Gastroesophageal sphincter (tissue), 3 donors: Measurements from ENCODE around the gene MMP10.

Experiments used
- CTCF ChIP-seq, 4 experiments: fragments of 200-600 bp in 2 of 4; fragments of 450-650 bp in 2 of 4; sonication (generic) in 1 of 4; IDR thresholded peaks; one replicate each; pipeline ENCODE4 v1.5.1; 2017 to 2019; ENCODE audit warnings: antibody characterized with exemption in 4 of 4, mild to moderate bottlenecking in 2 of 4, moderate library complexity in 2 of 4
- EP300 ChIP-seq: sonication (generic); formaldehyde crosslinking; IDR thresholded peaks from one replicate; pipeline ENCODE4 v1.6.1; 2017; ENCODE audit warnings: antibody characterized with exemption, mild to moderate bottlenecking
- POLR2A ChIP-seq, 2 donors: fragments of 450-650 bp; IDR thresholded peaks; one replicate each; pipeline ENCODE4 v1.6.1; 2017; ENCODE audit warnings: antibody characterized with exemption in 2 of 2, mild to moderate bottlenecking in 2 of 2, moderate library complexity in 1 of 2
- POLR2AphosphoS5 ChIP-seq: sonication (generic); formaldehyde crosslinking; IDR thresholded peaks from one replicate; pipeline ENCODE4 v1.6.1; 2017; ENCODE audit warnings: antibody characterized with exemption

GRCh38 chr11:102819491-102819890 lies 39.1 kb upstream of the MMP10 start:
- TF ChIP-seq CTCF (IDR thresholded peaks at IDR 0.05) (no peak), POLR2A (IDR thresholded peaks at IDR 0.05) (no peak), EP300 (no peak), POLR2AphosphoS5 (no peak)
